ENCODE results near the gene TDRKH. TPM values are rescaled to one million over a fixed set of nuclear protein-coding genes. Genes with fewer than 3 reads are reported as not detected.
A peak's percentile ranks its signal among the peaks of the same experiment; 100 is the strongest.

The TDRKH gene
- total RNA-seq, 1 donor from 2014 or later, result 27.2 TPM

DNA sequence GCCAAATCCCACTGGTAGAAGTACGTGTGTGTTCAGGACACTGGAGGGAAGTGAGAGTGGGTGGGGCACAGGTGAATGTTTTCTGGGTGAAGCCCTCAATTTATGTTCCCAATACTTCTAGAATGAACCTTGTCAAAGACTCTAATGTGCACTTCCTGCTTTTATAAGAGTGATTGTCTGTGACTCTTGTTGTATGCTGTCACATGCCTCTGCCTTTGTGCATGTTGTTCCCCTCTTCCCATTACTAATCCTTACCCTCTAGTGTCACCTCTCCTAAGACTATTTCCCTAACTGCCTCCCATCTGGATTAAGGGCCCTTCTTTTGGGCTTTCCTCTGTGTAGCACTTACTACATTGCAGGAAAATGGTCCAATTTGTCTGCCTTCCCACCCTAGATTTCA is 17.5 kb upstream of the TDRKH start:
- Mint-ChIP-seq H3K4me1 (ENCODE audit: unreplicated experiment) (peaks cover 43% of the 10 kb centered on the region), H3K36me3 (ENCODE audit: low read depth, unreplicated experiment) (peaks cover 10% of the 10 kb centered on the region), H3K9me3 (ENCODE audit: unreplicated experiment) (no peaks in the 10 kb centered on the region), H3K27me3 (ENCODE audit: unreplicated experiment) (peaks cover 8% of the 10 kb centered on the region), H3K4me3 (ENCODE audit: unreplicated experiment) (no peak overlapping the region), H3K27ac (ENCODE audit: unreplicated experiment) (peak overlapping the region; percentile 58)
- TF ChIP-seq, protein P1, sequence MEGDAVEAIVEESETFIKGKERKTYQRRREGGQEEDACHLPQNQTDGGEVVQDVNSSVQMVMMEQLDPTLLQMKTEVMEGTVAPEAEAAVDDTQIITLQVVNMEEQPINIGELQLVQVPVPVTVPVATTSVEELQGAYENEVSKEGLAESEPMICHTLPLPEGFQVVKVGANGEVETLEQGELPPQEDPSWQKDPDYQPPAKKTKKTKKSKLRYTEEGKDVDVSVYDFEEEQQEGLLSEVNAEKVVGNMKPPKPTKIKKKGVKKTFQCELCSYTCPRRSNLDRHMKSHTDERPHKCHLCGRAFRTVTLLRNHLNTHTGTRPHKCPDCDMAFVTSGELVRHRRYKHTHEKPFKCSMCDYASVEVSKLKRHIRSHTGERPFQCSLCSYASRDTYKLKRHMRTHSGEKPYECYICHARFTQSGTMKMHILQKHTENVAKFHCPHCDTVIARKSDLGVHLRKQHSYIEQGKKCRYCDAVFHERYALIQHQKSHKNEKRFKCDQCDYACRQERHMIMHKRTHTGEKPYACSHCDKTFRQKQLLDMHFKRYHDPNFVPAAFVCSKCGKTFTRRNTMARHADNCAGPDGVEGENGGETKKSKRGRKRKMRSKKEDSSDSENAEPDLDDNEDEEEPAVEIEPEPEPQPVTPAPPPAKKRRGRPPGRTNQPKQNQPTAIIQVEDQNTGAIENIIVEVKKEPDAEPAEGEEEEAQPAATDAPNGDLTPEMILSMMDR (IDR thresholded peaks at IDR 0.05; ENCODE audit: unreplicated experiment), result no peak
- no peak for DNase-seq (ENCODE audit: low spot score)

DNA sequence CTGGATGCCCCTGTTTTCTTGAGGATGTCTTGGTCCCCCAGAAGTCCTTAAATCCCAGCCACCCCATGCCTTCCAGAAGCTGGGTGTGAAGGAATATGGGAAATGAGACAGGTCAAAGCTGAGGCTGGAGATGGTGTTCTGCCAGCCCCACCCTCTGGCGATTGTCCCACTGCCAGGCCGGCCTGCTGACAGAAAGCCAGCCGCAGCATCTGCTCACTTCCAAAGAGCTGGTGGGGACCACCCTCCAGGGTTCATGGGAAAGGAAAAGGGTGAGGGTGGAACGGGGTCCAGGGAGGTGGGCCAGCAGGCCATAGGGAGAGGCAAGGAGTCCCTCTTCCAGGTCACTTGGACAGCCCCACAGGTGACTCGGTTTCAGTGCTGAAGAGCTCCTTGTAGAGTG is 16.8 kb upstream of the TDRKH start:
- H3K27me3 Mint-ChIP-seq (ENCODE audit: unreplicated experiment), result peaks cover 8% of the 10 kb centered on the region
- H3K4me3 Mint-ChIP-seq (ENCODE audit: unreplicated experiment), result no peak overlapping the region
- no peak overlapping the region for H3K27ac Mint-ChIP-seq (ENCODE audit: unreplicated experiment)

DNA sequence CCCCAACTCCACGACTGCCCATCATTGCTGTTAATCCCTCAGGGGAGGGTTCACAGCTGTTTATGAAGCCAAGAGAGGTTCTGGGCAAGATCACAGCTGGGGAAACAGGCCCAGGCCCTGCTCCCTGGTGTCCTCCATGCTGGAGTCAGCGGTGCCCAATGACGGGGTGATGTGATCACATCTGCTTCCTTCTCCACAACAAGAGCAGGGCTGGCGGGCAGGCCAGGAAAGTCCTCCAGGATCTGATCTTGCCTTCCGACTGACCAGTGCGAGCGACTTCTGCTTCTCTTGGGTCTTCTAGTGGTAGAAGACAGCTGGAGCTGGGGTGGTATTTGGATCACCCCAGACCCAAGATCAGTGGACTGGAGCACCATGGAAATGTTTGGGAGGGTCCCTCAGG is 15.9 kb upstream of the TDRKH start:
- Mint-ChIP-seq H3K4me3 (ENCODE audit: unreplicated experiment) (no peak overlapping the region), H3K4me1 (ENCODE audit: unreplicated experiment) (peaks cover 37% of the 10 kb centered on the region), H3K36me3 (ENCODE audit: low read depth, unreplicated experiment) (peaks cover 10% of the 10 kb centered on the region), H3K9me3 (ENCODE audit: unreplicated experiment) (no peaks in the 10 kb centered on the region), H3K27me3 (ENCODE audit: unreplicated experiment) (peaks cover 9% of the 10 kb centered on the region), H3K27ac (ENCODE audit: unreplicated experiment) (no peak overlapping the region)
- TF ChIP-seq, protein P1 (IDR thresholded peaks at IDR 0.05; ENCODE audit: unreplicated experiment), result no peak
- no peak for DNase-seq (ENCODE audit: low spot score)

More for the DNA sequence above, 16.8 kb upstream of the TDRKH start:
- Mint-ChIP-seq H3K36me3 (ENCODE audit: low read depth, unreplicated experiment) (peaks cover 10% of the 10 kb centered on the region), H3K4me1 (ENCODE audit: unreplicated experiment) (peaks cover 37% of the 10 kb centered on the region), H3K9me3 (ENCODE audit: unreplicated experiment) (no peaks in the 10 kb centered on the region)
- TF ChIP-seq, protein P1 (IDR thresholded peaks at IDR 0.05; ENCODE audit: unreplicated experiment), result no peak
- DNase-seq (ENCODE audit: low spot score), result no peak

DNA sequence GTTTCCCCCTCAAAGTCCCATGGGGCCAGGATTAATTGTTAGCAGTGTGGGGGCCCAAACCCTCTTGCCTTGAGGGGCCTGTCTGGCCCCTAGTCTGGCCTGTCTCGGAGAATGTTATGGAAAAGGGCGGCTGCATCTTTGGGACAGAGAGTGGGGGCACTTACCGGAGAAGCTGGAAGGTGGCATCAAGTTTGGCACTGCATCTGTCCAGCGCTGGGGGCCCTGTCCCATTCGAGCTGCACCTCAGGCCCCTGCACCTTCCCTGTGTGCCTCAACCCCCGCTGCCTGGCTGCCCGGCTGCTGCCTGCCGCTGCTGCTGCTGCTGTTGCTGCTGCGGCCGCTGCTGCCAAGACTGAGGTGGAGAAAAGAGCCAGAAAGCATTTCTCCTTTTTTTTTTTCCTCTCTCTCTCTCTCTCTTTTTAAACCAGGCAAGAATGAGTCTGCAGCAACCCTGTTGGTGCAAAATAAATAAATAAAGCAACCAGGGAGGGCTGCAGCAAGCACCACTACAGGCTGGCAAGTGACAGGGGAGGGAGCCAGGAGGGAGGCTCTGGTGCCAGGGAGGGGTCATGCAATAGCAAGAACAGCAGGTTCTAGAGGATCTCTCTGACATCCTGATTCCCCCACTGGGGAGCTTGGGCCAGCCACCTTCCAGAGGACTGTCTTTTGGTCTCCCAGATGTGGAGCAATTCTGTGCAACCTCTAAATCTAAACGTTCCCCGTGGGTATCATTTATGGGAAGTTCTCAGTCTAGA is 14.9 kb upstream of the TDRKH start, which contains the start of gene LINGO4:
LINGO4 (minus strand) TSS at position 354 of the 755 bp plus-strand sequence. CDS start 2,715 bp downstream, outside the sequence.
- Mint-ChIP-seq H3K4me3 (ENCODE audit: unreplicated experiment) (no peak within 1 kb of the TSS), H3K36me3 (ENCODE audit: low read depth, unreplicated experiment) (peaks cover 10% of the 10 kb centered on the region), H3K4me1 (ENCODE audit: unreplicated experiment) (peaks cover 39% of the 10 kb centered on the region), H3K27me3 (ENCODE audit: unreplicated experiment) (peaks cover 11% of the 10 kb centered on the region), H3K9me3 (ENCODE audit: unreplicated experiment) (no peaks in the 10 kb centered on the region), H3K27ac (ENCODE audit: unreplicated experiment) (peak within 1 kb of the TSS; percentile 61)
- no peak for DNase-seq (ENCODE audit: low spot score)
- TF ChIP-seq, protein P1 (IDR thresholded peaks at IDR 0.05; ENCODE audit: unreplicated experiment), result no peak

DNA sequence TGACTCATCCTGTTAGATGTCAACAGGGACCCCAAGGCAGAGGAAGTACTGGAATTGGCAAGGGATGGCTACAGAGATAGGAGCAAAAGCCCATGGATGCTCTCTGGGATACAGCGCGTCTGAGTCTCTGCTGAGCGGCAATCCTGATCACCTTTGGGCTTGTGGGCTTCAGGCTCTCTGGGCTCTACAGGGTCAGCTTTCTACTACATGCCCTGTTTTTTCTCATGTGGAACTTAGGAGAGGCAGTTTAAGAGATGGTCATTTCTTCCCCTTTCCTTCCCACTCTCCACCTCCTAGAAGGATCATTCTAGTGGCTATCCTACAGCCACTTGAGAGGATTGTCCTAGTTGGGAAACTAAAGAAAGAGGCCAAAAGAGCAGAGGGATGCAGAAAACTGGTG is 13.6 kb upstream of the TDRKH start:
- TF ChIP-seq, protein P1 (IDR thresholded peaks at IDR 0.05; ENCODE audit: unreplicated experiment), result no peak
- no peak for DNase-seq (ENCODE audit: low spot score)
- H3K4me1 Mint-ChIP-seq (ENCODE audit: unreplicated experiment), result peaks cover 41% of the 10 kb centered on the region
- no peak overlapping the region for H3K4me3 Mint-ChIP-seq (ENCODE audit: unreplicated experiment)
- H3K27ac Mint-ChIP-seq (ENCODE audit: unreplicated experiment), result no peak overlapping the region
- peaks cover 7% of the 10 kb centered on the region for H3K27me3 Mint-ChIP-seq (ENCODE audit: unreplicated experiment)
- no peaks in the 10 kb centered on the region for H3K9me3 Mint-ChIP-seq (ENCODE audit: unreplicated experiment)
- H3K36me3 Mint-ChIP-seq (ENCODE audit: low read depth, unreplicated experiment), result peaks cover 10% of the 10 kb centered on the region
